ENCODE data around the gene LRP1B. TPM values are rescaled to one million over a fixed set of nuclear protein-coding genes. Genes with fewer than 3 reads are reported as not detected.

LRP1B gene
- polyA plus RNA-seq, 1 of the 3 experiments (the other 2 are of a cell fraction), result 0.28 TPM

GRCh38 chr2:142041996-142042395, 88.8 kb downstream of the LRP1B start (continued):
- TF ChIP-seq EP300 (IDR thresholded peaks at IDR 0.05; ENCODE audit: borderline replicate concordance in 1 of 2, low read depth in 1 of 2, low read length in 1 of 2), result no peak
- TF ChIP-seq SMC3 (IDR thresholded peaks at IDR 0.05; ENCODE audit: low read depth, low read length), result no peak
- TF ChIP-seq CTCF (IDR thresholded peaks at IDR 0.05), result no peak

GRCh38 chr2:142041105-142041504, 89.7 kb downstream of the LRP1B start:
- TF ChIP-seq GABPA (IDR thresholded peaks at IDR 0.05; ENCODE audit: low read depth), result no peak
- TF ChIP-seq, protein P1, sequence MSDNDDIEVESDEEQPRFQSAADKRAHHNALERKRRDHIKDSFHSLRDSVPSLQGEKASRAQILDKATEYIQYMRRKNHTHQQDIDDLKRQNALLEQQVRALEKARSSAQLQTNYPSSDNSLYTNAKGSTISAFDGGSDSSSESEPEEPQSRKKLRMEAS (IDR thresholded peaks at IDR 0.05; ENCODE audit: low read depth), result 0 out of 2 replicates have a peak, but pooled peaks have one; percentile 19
- H3K4me2 ChIP-seq, result no peak overlapping the region
- H4K20me1 ChIP-seq (ENCODE audit: insufficient read depth), result no peaks in the 10 kb centered on the region
- CTCF ChIA-PET, result no interaction called here
- no peak overlapping the region for H3K4me3 ChIP-seq (ENCODE audit: low read depth in 2 of 2, low read length in 1 of 2)
- 84% methylated on average over 1 of the region's 1 CpG for WGBS (ENCODE audit: low lambda C conversion rate)
- no peak for DNase-seq
- no peak overlapping the region for H3K9ac ChIP-seq
- H3K9me3 ChIP-seq, result no peaks in the 10 kb centered on the region
- no peaks in the 10 kb centered on the region for H3F3A ChIP-seq (replicated peaks; ENCODE audit: insufficient read depth)
- H2AFZ ChIP-seq (ENCODE audit: low read depth), result no peak overlapping the region
- H3K27me3 ChIP-seq (ENCODE audit: insufficient read depth), result no peaks in the 10 kb centered on the region
- H3K36me3 ChIP-seq (replicated peaks in 1 of 2; ENCODE audit: control insufficient read depth in 1 of 2, insufficient read depth in 2 of 2, low read length in 1 of 2), result no peaks in the 10 kb centered on the region
- no peak overlapping the region for H3K27ac ChIP-seq (ENCODE audit: low read depth in 2 of 2, low read length in 1 of 2)
- peaks cover 10 to 15% of the 10 kb centered on the region in 2 experiments; a peak in 3 of 4 replicates for H3K4me1 ChIP-seq (ENCODE audit: control insufficient read depth in 1 of 2, insufficient read depth in 2 of 2, low read depth in 1 of 2, low read length in 1 of 2)
- 0 out of 2 replicates have a peak, but pooled peaks cover 3% of the 10 kb centered on the region for H3K9me2 ChIP-seq
- H3K79me2 ChIP-seq (ENCODE audit: insufficient read depth), result no peaks in the 10 kb centered on the region
- POLR2A ChIA-PET, result no interaction called here

- H4K20me1 ChIP-seq (ENCODE audit: insufficient read depth), result no peaks in the 10 kb centered on the region
- no peak overlapping the region for H3K27ac ChIP-seq (ENCODE audit: low read depth in 2 of 2, low read length in 1 of 2)
- ChIA-PET POLR2A (no interaction called here), CTCF (no interaction called here)
- 0 out of 2 replicates have a peak, but pooled peaks cover 3% of the 10 kb centered on the region for H3K9me2 ChIP-seq
- H3K27me3 ChIP-seq (ENCODE audit: insufficient read depth), result no peaks in the 10 kb centered on the region
- no peak overlapping the region for H2AFZ ChIP-seq (ENCODE audit: low read depth)
- H3K4me1 ChIP-seq (ENCODE audit: control insufficient read depth in 1 of 2, insufficient read depth in 2 of 2, low read depth in 1 of 2, low read length in 1 of 2), result peaks cover 10 to 15% of the 10 kb centered on the region in 2 experiments; a peak in 3 of 4 replicates
- no peak overlapping the region for H3K4me2 ChIP-seq
- no peaks in the 10 kb centered on the region for H3K9me3 ChIP-seq
- no peaks in the 10 kb centered on the region for H3K36me3 ChIP-seq (replicated peaks in 1 of 2; ENCODE audit: control insufficient read depth in 1 of 2, insufficient read depth in 2 of 2, low read length in 1 of 2)
- no peaks in the 10 kb centered on the region for H3K79me2 ChIP-seq (ENCODE audit: insufficient read depth)
- no peak overlapping the region for H3K9ac ChIP-seq
- TF ChIP-seq TAF1 (IDR thresholded peaks at IDR 0.05; ENCODE audit: borderline replicate concordance, low read depth, low read length) (no peak), SIN3A (IDR thresholded peaks at IDR 0.05; ENCODE audit: borderline replicate concordance, low read depth, low read length) (no peak), USF2 (IDR thresholded peaks at IDR 0.05; ENCODE audit: borderline replicate concordance, low read depth, low read length) (no peak), TEAD4 (IDR thresholded peaks at IDR 0.05; ENCODE audit: borderline replicate concordance, insufficient read depth) (no peak), USF1 (IDR thresholded peaks at IDR 0.05; ENCODE audit: borderline replicate concordance, low read depth) (no peak), RAD21 (IDR thresholded peaks at IDR 0.05; ENCODE audit: low read length) (no peak), IRF3 (IDR thresholded peaks at IDR 0.05; ENCODE audit: low read depth, low read length) (no peak), NFIC (IDR thresholded peaks at IDR 0.05; ENCODE audit: borderline replicate concordance) (no peak), RXRA (IDR thresholded peaks at IDR 0.05; ENCODE audit: borderline replicate concordance, low read depth) (no peak), FOXM1 (IDR thresholded peaks at IDR 0.05; ENCODE audit: low read depth) (no peak)
- no peak overlapping the region for H3K4me3 ChIP-seq (ENCODE audit: low read depth in 2 of 2, low read length in 1 of 2)
- DNase-seq, result no peak
- no peaks in the 10 kb centered on the region for H3F3A ChIP-seq (replicated peaks; ENCODE audit: insufficient read depth)
- WGBS (ENCODE audit: low lambda C conversion rate), result 44% methylated on average over 1 of the region's 1 CpG
Observed at GRCh38 chr2:142040556-142040955, 90.3 kb downstream of the LRP1B start.
